ENCODE data around the gene HAL.

DNA sequence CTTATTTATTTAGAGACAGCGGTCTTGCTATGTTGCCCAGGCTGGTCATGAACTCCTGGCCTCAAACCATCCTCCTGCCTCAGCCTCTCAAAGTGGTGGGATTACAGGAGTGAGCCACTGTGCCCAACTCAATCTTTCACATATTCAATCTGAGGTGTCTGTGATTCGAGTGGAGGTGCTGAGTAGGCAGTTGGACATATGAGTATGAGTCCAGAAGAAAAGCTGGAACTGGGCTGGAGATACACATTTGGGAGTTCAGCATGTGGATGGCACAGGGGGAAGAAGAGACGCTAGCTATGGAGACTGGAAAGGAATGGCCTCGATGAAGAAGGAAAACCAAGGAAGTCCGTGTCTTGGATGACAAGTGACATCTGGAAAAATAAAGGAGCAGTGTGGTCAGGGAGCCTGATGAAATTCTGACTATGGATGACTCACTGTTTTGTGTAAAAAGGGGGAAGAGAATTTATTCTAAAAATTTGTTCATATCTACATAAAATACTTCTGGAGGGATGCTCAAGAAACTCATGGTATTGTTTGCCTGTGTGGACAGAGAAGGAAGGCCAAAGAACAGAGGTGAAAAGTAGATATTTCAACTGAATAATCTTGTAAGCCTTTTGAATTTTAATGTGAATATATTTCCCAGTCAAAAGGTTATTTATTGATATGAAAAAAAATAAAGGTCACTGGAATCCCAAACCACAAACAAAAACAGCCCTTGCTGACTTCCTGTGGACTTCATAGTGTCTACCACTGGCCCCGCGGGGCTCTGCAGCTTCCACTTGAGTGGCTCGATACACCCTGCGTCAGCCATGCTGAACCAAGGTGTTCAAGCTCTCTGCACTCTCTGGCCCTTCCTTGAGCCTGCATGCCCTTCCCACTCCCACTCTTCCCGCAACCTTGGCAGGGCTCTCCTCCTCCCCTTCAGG, 48.1 kb upstream of the HAL start:
- TF ChIP-seq, protein P1, sequence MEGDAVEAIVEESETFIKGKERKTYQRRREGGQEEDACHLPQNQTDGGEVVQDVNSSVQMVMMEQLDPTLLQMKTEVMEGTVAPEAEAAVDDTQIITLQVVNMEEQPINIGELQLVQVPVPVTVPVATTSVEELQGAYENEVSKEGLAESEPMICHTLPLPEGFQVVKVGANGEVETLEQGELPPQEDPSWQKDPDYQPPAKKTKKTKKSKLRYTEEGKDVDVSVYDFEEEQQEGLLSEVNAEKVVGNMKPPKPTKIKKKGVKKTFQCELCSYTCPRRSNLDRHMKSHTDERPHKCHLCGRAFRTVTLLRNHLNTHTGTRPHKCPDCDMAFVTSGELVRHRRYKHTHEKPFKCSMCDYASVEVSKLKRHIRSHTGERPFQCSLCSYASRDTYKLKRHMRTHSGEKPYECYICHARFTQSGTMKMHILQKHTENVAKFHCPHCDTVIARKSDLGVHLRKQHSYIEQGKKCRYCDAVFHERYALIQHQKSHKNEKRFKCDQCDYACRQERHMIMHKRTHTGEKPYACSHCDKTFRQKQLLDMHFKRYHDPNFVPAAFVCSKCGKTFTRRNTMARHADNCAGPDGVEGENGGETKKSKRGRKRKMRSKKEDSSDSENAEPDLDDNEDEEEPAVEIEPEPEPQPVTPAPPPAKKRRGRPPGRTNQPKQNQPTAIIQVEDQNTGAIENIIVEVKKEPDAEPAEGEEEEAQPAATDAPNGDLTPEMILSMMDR (IDR thresholded peaks at IDR 0.05; ENCODE audit: low read depth, low read length, missing input control), result no peak
- TF ChIP-seq TAF1 (conservative IDR thresholded peaks at IDR 0.05), result no peak
- TF ChIP-seq, protein P2, sequence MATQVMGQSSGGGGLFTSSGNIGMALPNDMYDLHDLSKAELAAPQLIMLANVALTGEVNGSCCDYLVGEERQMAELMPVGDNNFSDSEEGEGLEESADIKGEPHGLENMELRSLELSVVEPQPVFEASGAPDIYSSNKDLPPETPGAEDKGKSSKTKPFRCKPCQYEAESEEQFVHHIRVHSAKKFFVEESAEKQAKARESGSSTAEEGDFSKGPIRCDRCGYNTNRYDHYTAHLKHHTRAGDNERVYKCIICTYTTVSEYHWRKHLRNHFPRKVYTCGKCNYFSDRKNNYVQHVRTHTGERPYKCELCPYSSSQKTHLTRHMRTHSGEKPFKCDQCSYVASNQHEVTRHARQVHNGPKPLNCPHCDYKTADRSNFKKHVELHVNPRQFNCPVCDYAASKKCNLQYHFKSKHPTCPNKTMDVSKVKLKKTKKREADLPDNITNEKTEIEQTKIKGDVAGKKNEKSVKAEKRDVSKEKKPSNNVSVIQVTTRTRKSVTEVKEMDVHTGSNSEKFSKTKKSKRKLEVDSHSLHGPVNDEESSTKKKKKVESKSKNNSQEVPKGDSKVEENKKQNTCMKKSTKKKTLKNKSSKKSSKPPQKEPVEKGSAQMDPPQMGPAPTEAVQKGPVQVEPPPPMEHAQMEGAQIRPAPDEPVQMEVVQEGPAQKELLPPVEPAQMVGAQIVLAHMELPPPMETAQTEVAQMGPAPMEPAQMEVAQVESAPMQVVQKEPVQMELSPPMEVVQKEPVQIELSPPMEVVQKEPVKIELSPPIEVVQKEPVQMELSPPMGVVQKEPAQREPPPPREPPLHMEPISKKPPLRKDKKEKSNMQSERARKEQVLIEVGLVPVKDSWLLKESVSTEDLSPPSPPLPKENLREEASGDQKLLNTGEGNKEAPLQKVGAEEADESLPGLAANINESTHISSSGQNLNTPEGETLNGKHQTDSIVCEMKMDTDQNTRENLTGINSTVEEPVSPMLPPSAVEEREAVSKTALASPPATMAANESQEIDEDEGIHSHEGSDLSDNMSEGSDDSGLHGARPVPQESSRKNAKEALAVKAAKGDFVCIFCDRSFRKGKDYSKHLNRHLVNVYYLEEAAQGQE (IDR thresholded peaks at IDR 0.05), result no peak
- TF ChIP-seq YY1 (IDR thresholded peaks at IDR 0.05), result no peak
- TF ChIP-seq RXRA (IDR thresholded peaks at IDR 0.05), result no peak
- TF ChIP-seq HNF4G (IDR thresholded peaks at IDR 0.05), result no peak
